ENCODE data around the gene GNA14. TPM values are rescaled to one million over a fixed set of nuclear protein-coding genes. Genes with fewer than 3 reads are reported as not detected.

GNA14 gene
- total RNA-seq, 4 donors from 2014 or later, result 0.13 to 1.9 (median 1.0) TPM

GRCh38 chr9:77595426-77596095, 52.6 kb downstream of the GNA14 start:
- no peak overlapping the region for H3K4me3 ChIP-seq (ENCODE audit: low read depth, poor library complexity, severe bottlenecking)
- intact Hi-C loops (cut with DNase I; ENCODE audit: low total_unique reads), result no loop called here
- WGBS, 2 donors, result 64 to 66% methylated on average over 8 of the region's 8 CpGs
- no peak for TF ChIP-seq POLR2A (IDR thresholded peaks at IDR 0.05)
- no peak for TF ChIP-seq CTCF (IDR thresholded peaks at IDR 0.05)
- DNase-seq (ENCODE audit: low spot score in 2 of 2), result no peak

DNA sequence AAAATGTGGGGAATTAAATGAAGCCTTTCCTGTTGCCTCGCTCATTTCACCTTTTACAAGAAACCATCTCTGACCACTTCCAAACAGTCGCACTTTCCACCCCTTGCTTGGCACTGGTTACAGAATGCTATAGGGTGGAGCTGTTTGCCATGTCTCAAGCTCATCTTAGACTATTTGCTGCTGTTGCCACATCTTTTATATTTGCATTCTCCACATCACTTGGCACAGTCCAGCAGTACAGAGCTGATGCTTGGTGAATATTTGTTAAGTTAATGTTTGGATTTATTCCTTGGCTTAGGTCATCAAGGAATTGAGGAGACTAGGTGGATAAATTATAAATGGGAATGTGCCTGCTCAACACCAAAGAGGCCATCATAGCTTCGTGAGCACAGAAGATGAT, 53.2 kb downstream of the GNA14 start:
- intact Hi-C loops (cut with DNase I; ENCODE audit: low total_unique reads), result no loop called here
- no peak for DNase-seq (ENCODE audit: low spot score in 2 of 2)
- 79 to 89% methylated on average over 3 of the region's 3 CpGs for WGBS, 2 donors
- H3K4me3 ChIP-seq (ENCODE audit: low read depth, poor library complexity, severe bottlenecking), result no peak overlapping the region
- no peak for TF ChIP-seq POLR2A (IDR thresholded peaks at IDR 0.05)
- no peak for TF ChIP-seq CTCF (IDR thresholded peaks at IDR 0.05)

- intact Hi-C loops (cut with DNase I; ENCODE audit: low total_unique reads), result no loop called here
These were observed 54.6 kb downstream of the GNA14 start for GRCh38 chr9:77593528-77593927.

GRCh38 chr9:77592476-77592875, 55.6 kb downstream of the GNA14 start:
- WGBS, 2 donors, result 59 to 67% methylated on average over 2 of the region's 2 CpGs
- intact Hi-C loops (cut with DNase I; ENCODE audit: low total_unique reads), result no loop called here
- DNase-seq (ENCODE audit: low spot score in 2 of 2), result no peak
- TF ChIP-seq POLR2A (IDR thresholded peaks at IDR 0.05) (no peak), CTCF (IDR thresholded peaks at IDR 0.05) (no peak)
- H3K4me3 ChIP-seq (ENCODE audit: low read depth, poor library complexity, severe bottlenecking), result no peak overlapping the region

More at GRCh38 chr9:77593528-77593927, 54.6 kb downstream of the GNA14 start:
- no peak for DNase-seq (ENCODE audit: low spot score in 2 of 2)
- WGBS, 2 donors, result 92% methylated on average over 4 of the region's 4 CpGs
- H3K4me3 ChIP-seq (ENCODE audit: low read depth, poor library complexity, severe bottlenecking), result no peak overlapping the region
- TF ChIP-seq CTCF (IDR thresholded peaks at IDR 0.05) (no peak), POLR2A (IDR thresholded peaks at IDR 0.05) (no peak)

- TF ChIP-seq CTCF (IDR thresholded peaks at IDR 0.05) (no peak), POLR2A (IDR thresholded peaks at IDR 0.05) (no peak)
- DNase-seq (ENCODE audit: low spot score in 2 of 2), result no peak
- no peak overlapping the region for H3K4me3 ChIP-seq (ENCODE audit: low read depth, poor library complexity, severe bottlenecking)
- intact Hi-C loops (cut with DNase I; ENCODE audit: low total_unique reads), result no loop called here
- WGBS, 2 donors, result 71 to 74% methylated on average over 6 of the region's 6 CpGs
These were observed 58.9 kb downstream of the GNA14 start for GRCh38 chr9:77589046-77589795.

Measured in lower leg skin (tissue), 4 donors.